Karpas-422 (cell line): ENCODE measurements around the gene TMEM35B. TPM values are rescaled to one million over a fixed set of nuclear protein-coding genes. Genes with fewer than 3 reads are reported as not detected.

Experiments used
- DNase-seq: peaks from one replicate; pipeline ENCODE4 v3.0.0-alpha.2; 2015
- H2AFZ ChIP-seq: fragments of 200-600 bp; sonication (generic); 2 replicates; pipeline ENCODE4 v1.6.1; 2014; ENCODE audit warnings: antibody characterized with exemption, low read length, mixed read lengths
- H3K27ac ChIP-seq: fragments of 200-600 bp; sonication (generic); 2 replicates; pipeline ENCODE4 v1.5.1; 2014; ENCODE audit warnings: mild to moderate bottlenecking, low read length, moderate library complexity
- H3K27me3 ChIP-seq: fragments of 200-600 bp; sonication (generic); 2 replicates; pipeline ENCODE4 v1.6.1; 2014; ENCODE audit warnings: low read length, mixed read lengths
- H3K36me3 ChIP-seq: fragments of 200-600 bp; sonication (generic); 2 replicates; pipeline ENCODE4 v1.6.1; 2014; ENCODE audit warnings: low read length, mixed read lengths; ENCODE audit not compliant: insufficient read depth
- H3K4me1 ChIP-seq: fragments of 200-600 bp; sonication (generic); 2 replicates; pipeline ENCODE4 v1.6.1; 2014; ENCODE audit warnings: mild to moderate bottlenecking, low read length, mixed read lengths
- H3K4me2 ChIP-seq: fragments of 200-600 bp; sonication (generic); 2 replicates; pipeline ENCODE4 v1.6.1; 2014; ENCODE audit warnings: low read length, low read depth, mild to moderate bottlenecking; ENCODE audit not compliant: poor library complexity, severe bottlenecking
- H3K4me3 ChIP-seq: fragments of 200-600 bp; sonication (generic); 2 replicates; pipeline ENCODE4 v1.5.1; 2014; ENCODE audit warnings: mild to moderate bottlenecking, antibody characterized with exemption, low read length, mixed read lengths
- H3K79me2 ChIP-seq: fragments of 200-600 bp; sonication (generic); 2 replicates; pipeline ENCODE4 v1.6.1; 2014; ENCODE audit warnings: mild to moderate bottlenecking, low read length, mixed read lengths
- H3K9ac ChIP-seq: fragments of 200-600 bp; sonication (generic); 2 replicates; pipeline ENCODE4 v1.6.0; 2014; ENCODE audit warnings: low read length
- H3K9me2 ChIP-seq: fragments of 200-600 bp; sonication (generic), shearing (Covaris generic); replicated peaks from 2 replicates; pipeline ENCODE4 v1.6.0; 2014; ENCODE audit warnings: mild to moderate bottlenecking, low read length, moderate library complexity; ENCODE audit not compliant: insufficient read depth
- H3K9me3 ChIP-seq: fragments of 300-700, 200-600 bp; sonication (generic); 2 replicates; pipeline ENCODE4 v1.6.1; 2014; ENCODE audit warnings: low read length, mixed read lengths
- H4K20me1 ChIP-seq: fragments of 200-600 bp; sonication (generic); 2 replicates; pipeline ENCODE4 v1.6.1; 2014; ENCODE audit warnings: mild to moderate bottlenecking, antibody characterized with exemption, low read length, low read depth; ENCODE audit not compliant: insufficient read depth
- total RNA-seq: library from RNA; depleted of rRNA; stranded (reverse); fragments of >200 nt; shearing (Covaris generic); gene quantifications from 2 replicates; pipeline ENCODE4 v1.2.3, GENCODE V29; 2014; ENCODE audit warnings: low replicate concordance; rRNA removed

TMEM35B gene
- total RNA-seq, result 27.5 and 66.5 TPM in 2 replicates

GRCh38 chr1:34984793-34985608, at the start of gene TMEM35B:
Gene TMEM35B (minus strand): TSS chr1:34985347. CDS start chr1:34985305, 42 bp downstream.
- H3K9ac ChIP-seq, result peak within 1 kb of the TSS; percentile 88
- peaks cover 56% of the 10 kb centered on the region for H3K4me1 ChIP-seq
- H4K20me1 ChIP-seq, result no peaks in the 10 kb centered on the region
- peak within 1 kb of the TSS; percentile 83 for H3K27ac ChIP-seq
- peak; percentile 90 for DNase-seq
- no peaks in the 10 kb centered on the region for H3K9me3 ChIP-seq
- H3K36me3 ChIP-seq, result peaks cover 21% of the 10 kb centered on the region
- no peaks in the 10 kb centered on the region for H3K27me3 ChIP-seq
- H2AFZ ChIP-seq, result peak within 1 kb of the TSS; percentile 68; the same call in 1 of the 2 replicates
- peaks cover 26% of the 10 kb centered on the region for H3K79me2 ChIP-seq
- peak within 1 kb of the TSS; percentile 96 for H3K4me2 ChIP-seq
- H3K4me3 ChIP-seq, result peak within 1 kb of the TSS; percentile 90
- H3K9me2 ChIP-seq, result no peaks in the 10 kb centered on the region

- no peak overlapping the region for H2AFZ ChIP-seq
- H3K27me3 ChIP-seq, result no peaks in the 10 kb centered on the region
- H3K4me1 ChIP-seq, result peaks cover 12% of the 10 kb centered on the region
- peaks cover 28% of the 10 kb centered on the region for H3K79me2 ChIP-seq
- H3K27ac ChIP-seq, result no peak overlapping the region
- no peaks in the 10 kb centered on the region for H3K36me3 ChIP-seq
- H3K4me2 ChIP-seq, result no peak overlapping the region
- H3K4me3 ChIP-seq, result no peak overlapping the region
- DNase-seq, result no peak
- H4K20me1 ChIP-seq, result no peaks in the 10 kb centered on the region
- H3K9me2 ChIP-seq, result no peaks in the 10 kb centered on the region
- H3K9me3 ChIP-seq, result peaks cover 18% of the 10 kb centered on the region
- no peak overlapping the region for H3K9ac ChIP-seq
Measured at GRCh38 chr1:35033346-35033745, 48.2 kb upstream of the TMEM35B start.

GRCh38 chr1:35032384-35032739, 47.2 kb upstream of the TMEM35B start:
- H3K9me2 ChIP-seq, result no peaks in the 10 kb centered on the region
- no peaks in the 10 kb centered on the region for H3K27me3 ChIP-seq
- peaks cover 18% of the 10 kb centered on the region for H3K9me3 ChIP-seq
- H3K9ac ChIP-seq, result no peak overlapping the region
- peaks cover 12% of the 10 kb centered on the region for H3K4me1 ChIP-seq
- H3K36me3 ChIP-seq, result no peaks in the 10 kb centered on the region
- peak; percentile 50 for DNase-seq
- peaks cover 36% of the 10 kb centered on the region for H3K79me2 ChIP-seq
- no peaks in the 10 kb centered on the region for H4K20me1 ChIP-seq
- no peak overlapping the region for H2AFZ ChIP-seq
- no peak overlapping the region for H3K4me2 ChIP-seq
- peak overlapping the region; percentile 50 for H3K4me3 ChIP-seq
- H3K27ac ChIP-seq, result no peak overlapping the region

GRCh38 chr1:35030756-35031446, 45.8 kb upstream of the TMEM35B start:
- DNase-seq, result peak; percentile 74
- Histone ChIP-seq H3K79me2 (peaks cover 48% of the 10 kb centered on the region), H3K9me2 (no peaks in the 10 kb centered on the region), H3K4me2 (peak overlapping the region; percentile 85), H3K4me1 (peaks cover 12% of the 10 kb centered on the region), H3K27ac (peak overlapping the region; percentile 76), H3K36me3 (no peaks in the 10 kb centered on the region), H3K9me3 (peaks cover 18% of the 10 kb centered on the region), H3K4me3 (peak overlapping the region; percentile 80), H3K27me3 (no peaks in the 10 kb centered on the region), H4K20me1 (no peaks in the 10 kb centered on the region), H2AFZ (peak overlapping the region; percentile 94), H3K9ac (peak overlapping the region; percentile 81)

- peak overlapping the region; percentile 85 for H3K4me2 ChIP-seq
- H2AFZ ChIP-seq, result no peak overlapping the region
- H3K79me2 ChIP-seq, result peaks cover 53% of the 10 kb centered on the region
- no peaks in the 10 kb centered on the region for H4K20me1 ChIP-seq
- DNase-seq, result peak; percentile 53
- peak overlapping the region; percentile 76 for H3K27ac ChIP-seq
- peak overlapping the region; percentile 80 for H3K4me3 ChIP-seq
- peaks cover 12% of the 10 kb centered on the region for H3K4me1 ChIP-seq
- peaks cover 3% of the 10 kb centered on the region; the same call in 1 of the 2 replicates for H3K36me3 ChIP-seq
- H3K9me3 ChIP-seq, result peaks cover 18% of the 10 kb centered on the region
- peak overlapping the region; percentile 81 for H3K9ac ChIP-seq
- no peaks in the 10 kb centered on the region for H3K9me2 ChIP-seq
- no peaks in the 10 kb centered on the region for H3K27me3 ChIP-seq
Measured at GRCh38 chr1:35030338-35030737, 45.2 kb upstream of the TMEM35B start.

- no peak overlapping the region for H2AFZ ChIP-seq
Measured at GRCh38 chr1:35029761-35030160, 44.6 kb upstream of the TMEM35B start.

GRCh38 chr1:35016406-35016805, 31.3 kb upstream of the TMEM35B start:
- no peak overlapping the region for H2AFZ ChIP-seq
- peaks cover 30% of the 10 kb centered on the region; the same call in 1 of the 2 replicates for H3K36me3 ChIP-seq
- no peaks in the 10 kb centered on the region for H3K9me2 ChIP-seq
- H3K4me1 ChIP-seq, result peaks cover 7% of the 10 kb centered on the region; the same call in 1 of the 2 replicates
- H3K9ac ChIP-seq, result no peak overlapping the region
- no peaks in the 10 kb centered on the region for H3K9me3 ChIP-seq
- peaks cover 5% of the 10 kb centered on the region for H3K79me2 ChIP-seq
- no peaks in the 10 kb centered on the region for H4K20me1 ChIP-seq
- no peak overlapping the region for H3K27ac ChIP-seq
- DNase-seq, result no peak
- H3K4me3 ChIP-seq, result no peak overlapping the region
- no peak overlapping the region for H3K4me2 ChIP-seq
- no peaks in the 10 kb centered on the region for H3K27me3 ChIP-seq

More at GRCh38 chr1:35029761-35030160, 44.6 kb upstream of the TMEM35B start:
- Histone ChIP-seq H3K4me2 (peak overlapping the region; percentile 85), H3K9me2 (no peaks in the 10 kb centered on the region), H3K27me3 (no peaks in the 10 kb centered on the region), H3K36me3 (peaks cover 3% of the 10 kb centered on the region; the same call in 1 of the 2 replicates), H3K9me3 (peaks cover 18% of the 10 kb centered on the region), H3K79me2 (peaks cover 55% of the 10 kb centered on the region), H3K9ac (peak overlapping the region; percentile 81), H3K27ac (0 out of 2 replicates have a peak overlapping the region, but pooled peaks have one; percentile 76), H3K4me3 (peak overlapping the region; percentile 80), H4K20me1 (no peaks in the 10 kb centered on the region), H3K4me1 (peaks cover 12% of the 10 kb centered on the region)
- no peak for DNase-seq

GRCh38 chr1:35014486-35014885, 29.3 kb upstream of the TMEM35B start:
- Histone ChIP-seq H3K27ac (no peak overlapping the region), H4K20me1 (no peaks in the 10 kb centered on the region), H3K4me2 (no peak overlapping the region), H3K4me3 (no peak overlapping the region), H3K27me3 (no peaks in the 10 kb centered on the region), H3K36me3 (peaks cover 41% of the 10 kb centered on the region; the same call in 1 of the 2 replicates), H3K9me2 (no peaks in the 10 kb centered on the region), H2AFZ (no peak overlapping the region), H3K9me3 (no peaks in the 10 kb centered on the region), H3K9ac (no peak overlapping the region), H3K4me1 (peaks cover 7% of the 10 kb centered on the region; the same call in 1 of the 2 replicates), H3K79me2 (peaks cover 5% of the 10 kb centered on the region; the same call in 1 of the 2 replicates)
- DNase-seq, result no peak
